ENCODE data around the gene FLT1.

Gene FLT1

DNA sequence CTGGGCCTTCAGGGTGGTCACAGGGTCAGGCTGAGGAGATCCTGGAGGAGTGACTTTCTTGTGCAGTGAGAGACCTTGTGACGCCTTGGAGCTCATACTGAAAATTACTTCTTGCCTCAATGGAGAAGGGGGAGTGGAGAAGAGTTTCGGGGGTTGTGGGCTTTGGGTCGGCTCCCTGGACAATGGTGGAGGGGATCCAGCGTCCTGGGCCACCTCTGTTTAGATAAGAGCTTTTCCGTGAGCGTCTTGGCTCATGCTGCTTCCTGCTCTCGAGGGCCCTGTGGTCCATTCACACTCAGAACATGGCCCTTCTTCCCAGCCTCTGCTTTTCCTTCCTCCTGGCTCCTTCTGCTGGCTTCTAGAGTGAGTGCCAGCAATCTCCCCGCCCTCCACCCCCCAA lies 81.9 kb downstream of the FLT1 start:
- no peak overlapping the region for H3K4me3 ChIP-seq (ENCODE audit: low read depth, low read length)
- H3K36me3 ChIP-seq = no peaks in the 10 kb centered on the region
- peaks cover 8% of the 10 kb centered on the region for H3K4me1 ChIP-seq
- TF ChIP-seq, protein P1, sequence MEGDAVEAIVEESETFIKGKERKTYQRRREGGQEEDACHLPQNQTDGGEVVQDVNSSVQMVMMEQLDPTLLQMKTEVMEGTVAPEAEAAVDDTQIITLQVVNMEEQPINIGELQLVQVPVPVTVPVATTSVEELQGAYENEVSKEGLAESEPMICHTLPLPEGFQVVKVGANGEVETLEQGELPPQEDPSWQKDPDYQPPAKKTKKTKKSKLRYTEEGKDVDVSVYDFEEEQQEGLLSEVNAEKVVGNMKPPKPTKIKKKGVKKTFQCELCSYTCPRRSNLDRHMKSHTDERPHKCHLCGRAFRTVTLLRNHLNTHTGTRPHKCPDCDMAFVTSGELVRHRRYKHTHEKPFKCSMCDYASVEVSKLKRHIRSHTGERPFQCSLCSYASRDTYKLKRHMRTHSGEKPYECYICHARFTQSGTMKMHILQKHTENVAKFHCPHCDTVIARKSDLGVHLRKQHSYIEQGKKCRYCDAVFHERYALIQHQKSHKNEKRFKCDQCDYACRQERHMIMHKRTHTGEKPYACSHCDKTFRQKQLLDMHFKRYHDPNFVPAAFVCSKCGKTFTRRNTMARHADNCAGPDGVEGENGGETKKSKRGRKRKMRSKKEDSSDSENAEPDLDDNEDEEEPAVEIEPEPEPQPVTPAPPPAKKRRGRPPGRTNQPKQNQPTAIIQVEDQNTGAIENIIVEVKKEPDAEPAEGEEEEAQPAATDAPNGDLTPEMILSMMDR (IDR thresholded peaks at IDR 0.05; ENCODE audit: low read depth, low read length) = no peak
- DNase-seq = no peak
- H3K9me3 ChIP-seq = no peaks in the 10 kb centered on the region
- no peaks in the 10 kb centered on the region for H3K27me3 ChIP-seq

DNA sequence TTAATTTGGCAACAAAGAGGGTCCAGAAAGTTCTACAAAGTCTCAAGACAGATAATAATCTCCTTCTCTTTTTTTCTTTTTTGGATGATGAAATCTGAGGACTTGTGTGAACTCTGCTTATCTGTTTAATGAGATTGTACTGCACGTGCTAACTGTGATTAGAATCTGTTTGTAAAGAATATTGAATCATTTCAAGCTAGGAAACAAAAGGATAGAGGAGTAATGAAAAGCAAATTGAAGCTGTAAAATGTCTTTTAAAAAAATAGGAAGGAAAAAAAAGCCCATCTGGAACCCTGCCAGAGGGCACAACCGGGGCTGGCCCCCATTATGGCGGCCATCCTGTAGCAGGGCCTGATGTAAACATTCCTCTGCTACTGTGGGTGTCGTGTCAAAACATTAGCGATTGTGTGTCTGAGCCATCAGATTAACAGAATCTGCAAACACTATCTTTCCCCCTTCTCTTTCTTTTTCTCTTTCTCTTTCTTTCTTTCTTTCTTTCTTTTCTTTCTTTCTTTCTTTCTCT lies 83.0 kb downstream of the FLT1 start:
- Histone ChIP-seq H3K4me1 (peaks cover 8% of the 10 kb centered on the region), H3K36me3 (no peaks in the 10 kb centered on the region), H3K4me3 (ENCODE audit: low read depth, low read length) (no peak overlapping the region), H3K27me3 (no peaks in the 10 kb centered on the region), H3K9me3 (no peaks in the 10 kb centered on the region)
- DNase-seq = no peak
- TF ChIP-seq, protein P1 (IDR thresholded peaks at IDR 0.05; ENCODE audit: low read depth, low read length) = no peak

DNA sequence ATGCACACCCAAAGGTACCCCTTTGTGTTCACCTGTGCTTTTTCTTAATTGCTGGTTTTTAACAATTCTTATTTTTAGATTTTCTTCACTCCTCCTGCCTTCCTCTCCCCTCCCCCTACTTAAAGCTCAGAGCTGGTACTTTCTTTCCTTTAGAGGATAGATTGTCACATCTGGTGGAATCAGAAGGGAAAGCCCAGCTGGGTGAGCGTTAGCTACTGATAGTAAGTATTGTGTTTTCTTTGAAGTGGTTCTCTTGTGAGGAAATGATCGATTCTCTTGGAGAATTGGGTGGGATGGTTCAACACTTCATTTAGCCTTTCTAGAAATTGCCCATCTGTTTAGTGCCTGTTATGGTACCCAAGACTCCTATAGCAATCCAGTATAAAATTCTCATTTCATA lies 84.8 kb downstream of the FLT1 start:
- Histone ChIP-seq H3K36me3 (no peaks in the 10 kb centered on the region), H3K4me1 (peaks cover 8% of the 10 kb centered on the region), H3K27me3 (no peaks in the 10 kb centered on the region), H3K4me3 (ENCODE audit: low read depth, low read length) (no peak overlapping the region), H3K9me3 (no peaks in the 10 kb centered on the region)
- TF ChIP-seq, protein P1 (IDR thresholded peaks at IDR 0.05; ENCODE audit: low read depth, low read length) = no peak
- no peak for DNase-seq

DNA sequence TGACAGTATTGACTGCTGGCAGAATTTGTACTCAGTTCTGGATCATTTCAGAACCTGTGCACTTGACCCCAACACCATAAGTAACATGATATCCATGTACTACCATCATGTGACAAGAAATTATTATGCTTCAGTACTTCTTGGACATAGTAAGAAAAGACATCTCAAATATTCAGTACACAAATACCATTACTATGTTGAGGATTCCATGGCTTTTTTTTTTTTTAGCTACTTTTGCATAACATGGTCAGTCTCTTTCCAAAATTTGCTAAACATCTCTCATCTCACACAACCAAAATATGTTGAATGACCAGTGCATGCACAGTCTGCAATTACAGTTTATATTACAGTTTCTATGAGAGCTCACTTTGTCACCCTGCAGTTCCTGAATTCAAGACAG lies 85.3 kb downstream of the FLT1 start:
- DNase-seq = no peak
- Histone ChIP-seq H3K9me3 (no peaks in the 10 kb centered on the region), H3K36me3 (no peaks in the 10 kb centered on the region), H3K4me1 (peaks cover 8% of the 10 kb centered on the region), H3K27me3 (no peaks in the 10 kb centered on the region), H3K4me3 (ENCODE audit: low read depth, low read length) (no peak overlapping the region)
- TF ChIP-seq, protein P1 (IDR thresholded peaks at IDR 0.05; ENCODE audit: low read depth, low read length) = no peak

DNA sequence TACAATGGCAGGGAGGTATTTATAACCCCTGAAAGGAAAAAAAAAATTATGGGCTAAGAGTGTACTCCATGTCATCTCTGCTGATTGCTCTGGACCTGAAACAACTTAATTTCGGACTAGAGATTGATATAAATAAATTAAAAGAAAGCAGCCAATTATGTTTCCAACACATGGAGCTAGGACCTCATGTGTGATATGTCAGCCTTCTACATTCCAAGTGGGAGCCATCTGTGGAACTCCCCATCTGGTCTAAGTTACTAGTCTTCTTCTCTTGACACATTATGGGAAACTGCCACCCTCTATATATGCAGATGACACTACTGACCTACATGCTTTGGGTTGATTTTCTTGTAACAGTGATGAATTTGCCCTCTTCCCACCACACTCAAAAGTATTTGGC lies 86.1 kb downstream of the FLT1 start:
- H3K9me3 ChIP-seq = no peaks in the 10 kb centered on the region
- peaks cover 8% of the 10 kb centered on the region for H3K4me1 ChIP-seq
- no peak overlapping the region for H3K4me3 ChIP-seq (ENCODE audit: low read depth, low read length)
- TF ChIP-seq, protein P1 (IDR thresholded peaks at IDR 0.05; ENCODE audit: low read depth, low read length) = no peak
- H3K27me3 ChIP-seq = no peaks in the 10 kb centered on the region
- H3K36me3 ChIP-seq = no peaks in the 10 kb centered on the region
- no peak for DNase-seq

DNA sequence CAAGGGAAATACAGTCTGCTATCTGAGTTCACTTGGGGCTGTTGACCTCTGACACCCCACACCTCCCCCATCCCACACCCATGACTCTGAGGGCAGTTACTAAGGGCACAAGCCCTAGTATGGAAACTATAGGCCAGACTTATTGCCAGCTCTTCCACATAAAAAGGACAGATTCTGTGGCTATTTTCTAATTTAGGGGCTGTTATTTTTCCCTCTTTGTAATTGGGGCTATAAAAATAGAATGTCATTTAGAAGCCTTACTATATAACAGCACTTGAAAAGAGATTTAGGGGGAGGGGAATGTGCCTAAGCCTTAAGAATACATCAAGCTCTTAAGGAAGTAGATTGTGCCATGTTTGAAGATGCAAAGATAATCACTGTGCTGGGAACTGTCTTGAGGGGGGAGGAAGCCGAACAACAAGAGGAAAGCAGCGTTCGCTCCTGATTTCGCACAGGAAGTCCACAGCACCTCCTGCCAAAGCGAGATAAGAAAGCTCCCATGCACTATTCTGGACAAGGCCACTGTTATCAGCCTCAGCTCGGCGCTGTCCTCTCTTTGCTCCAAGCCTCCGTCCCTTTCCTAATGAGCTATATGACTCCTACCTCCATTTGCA lies 86.6 kb downstream of the FLT1 start:
- TF ChIP-seq, protein P1 (IDR thresholded peaks at IDR 0.05; ENCODE audit: low read depth, low read length) = no peak
- no peaks in the 10 kb centered on the region for H3K36me3 ChIP-seq
- H3K4me3 ChIP-seq (ENCODE audit: low read depth, low read length) = no peak overlapping the region
- peaks cover 8% of the 10 kb centered on the region for H3K4me1 ChIP-seq
- H3K9me3 ChIP-seq = no peaks in the 10 kb centered on the region
- no peaks in the 10 kb centered on the region for H3K27me3 ChIP-seq
- DNase-seq = no peak
